ENCODE results near the gene KRTAP9-7. TPM values are rescaled to one million over a fixed set of nuclear protein-coding genes. Genes with fewer than 3 reads are reported as not detected.

Gene KRTAP9-7
- total RNA-seq, 2 experiments from 2014 or later, result not detected

- no peaks in the 10 kb centered on the region for H3K36me3 Mint-ChIP-seq (ENCODE audit: low read depth)
- no peak overlapping the region for H3K4me3 ChIP-seq (ENCODE audit: low read length)
- peaks cover 14% of the 10 kb centered on the region for H3K4me1 Mint-ChIP-seq (ENCODE audit: low read depth)
- ChIA-PET CTCF (interaction anchor here (0.9 kb wide), 1 partner anchor 30 kb away, joined by 3 read pairs; no protein-coding TSS in a partner anchor), POLR2A (no interaction called here)
- H3K27me3 Mint-ChIP-seq, result peaks cover 24% of the 10 kb centered on the region
- H3K4me3 Mint-ChIP-seq, result no peak overlapping the region
- H3K4me1 ChIP-seq (ENCODE audit: insufficient read depth, low read length), result no peaks in the 10 kb centered on the region
- no peaks in the 10 kb centered on the region for H3K36me3 ChIP-seq (ENCODE audit: insufficient read depth, low read length)
- no peak for ATAC-seq (ENCODE audit: poor library complexity)
- no peaks in the 10 kb centered on the region for H3K27me3 ChIP-seq (ENCODE audit: control insufficient read depth in 1 of 2, insufficient read depth in 2 of 2, low read length in 2 of 2)
- H3K27ac Mint-ChIP-seq, result no peak overlapping the region
- no peak for TF ChIP-seq CTCF (IDR thresholded peaks at IDR 0.05)
- DNase-seq, result no peak
- H3K9me3 Mint-ChIP-seq, result no peaks in the 10 kb centered on the region
- intact Hi-C loops (cut with DNase I, micrococcal nuclease), result no loop called here
- no peaks in the 10 kb centered on the region for H3K9me3 ChIP-seq (ENCODE audit: control insufficient read depth in 1 of 2, insufficient read depth in 1 of 2, low read length in 2 of 2)
- no peak overlapping the region for H3K27ac ChIP-seq (ENCODE audit: low read depth in 1 of 2, low read length in 2 of 2)
Measured at GRCh38 chr17:41256291-41256685, 19.2 kb upstream of the KRTAP9-7 start.

- H3K4me3 ChIP-seq (ENCODE audit: low read length), result no peak overlapping the region
- no peaks in the 10 kb centered on the region for H3K27me3 ChIP-seq (ENCODE audit: control insufficient read depth in 1 of 2, insufficient read depth in 2 of 2, low read length in 2 of 2)
- no peaks in the 10 kb centered on the region for H3K4me1 ChIP-seq (ENCODE audit: insufficient read depth, low read length)
- no peaks in the 10 kb centered on the region for H3K36me3 ChIP-seq (ENCODE audit: insufficient read depth, low read length)
- H3K27me3 Mint-ChIP-seq, result peaks cover 15% of the 10 kb centered on the region
- H3K27ac Mint-ChIP-seq, result no peak overlapping the region
- POLR2A ChIA-PET, result no interaction called here
- DNase-seq, result no peak
- peaks cover 28% of the 10 kb centered on the region for H3K4me1 Mint-ChIP-seq (ENCODE audit: low read depth)
- CTCF ChIA-PET, result no interaction called here
- H3K9me3 ChIP-seq (ENCODE audit: control insufficient read depth in 1 of 2, insufficient read depth in 1 of 2, low read length in 2 of 2), result no peaks in the 10 kb centered on the region
- no peaks in the 10 kb centered on the region for H3K9me3 Mint-ChIP-seq
- ATAC-seq (ENCODE audit: poor library complexity), result no peak
- intact Hi-C loops (cut with DNase I, micrococcal nuclease), result no loop called here
- no peak overlapping the region for H3K4me3 Mint-ChIP-seq
- no peak overlapping the region for H3K27ac ChIP-seq (ENCODE audit: low read depth in 1 of 2, low read length in 2 of 2)
- no peak for TF ChIP-seq CTCF (IDR thresholded peaks at IDR 0.05)
- no peaks in the 10 kb centered on the region for H3K36me3 Mint-ChIP-seq (ENCODE audit: low read depth)
Measured at GRCh38 chr17:41258406-41258805, 17.1 kb upstream of the KRTAP9-7 start.

GRCh38 chr17:41263212-41263611 is 12.3 kb upstream of the KRTAP9-7 start:
- ATAC-seq (ENCODE audit: poor library complexity) (no peak), DNase-seq (no peak)
- intact Hi-C loops (cut with DNase I, micrococcal nuclease), result no loop called here
- H3K9me3 ChIP-seq (ENCODE audit: control insufficient read depth in 1 of 2, insufficient read depth in 1 of 2, low read length in 2 of 2), result no peaks in the 10 kb centered on the region
- no peaks in the 10 kb centered on the region for H3K36me3 Mint-ChIP-seq (ENCODE audit: low read depth)
- no peak overlapping the region for H3K4me3 ChIP-seq (ENCODE audit: low read length)
- no peaks in the 10 kb centered on the region for H3K36me3 ChIP-seq (ENCODE audit: insufficient read depth, low read length)
- peaks cover 14% of the 10 kb centered on the region for H3K27me3 Mint-ChIP-seq
- no peaks in the 10 kb centered on the region for H3K27me3 ChIP-seq (ENCODE audit: control insufficient read depth in 1 of 2, insufficient read depth in 2 of 2, low read length in 2 of 2)
- H3K4me1 Mint-ChIP-seq (ENCODE audit: low read depth), result peaks cover 31% of the 10 kb centered on the region
- no peak for TF ChIP-seq CTCF (IDR thresholded peaks at IDR 0.05)
- ChIA-PET POLR2A (interaction anchor here (1.0 kb wide), 1 partner anchor 45 kb away, joined by 4 read pairs; the partner anchor contains the start of gene KRTAP16-1), CTCF (no interaction called here)
- no peak overlapping the region for H3K4me3 Mint-ChIP-seq
- no peak overlapping the region for H3K27ac ChIP-seq (ENCODE audit: low read depth in 1 of 2, low read length in 2 of 2)
- H3K9me3 Mint-ChIP-seq, result no peaks in the 10 kb centered on the region
- H3K27ac Mint-ChIP-seq, result no peak overlapping the region
- H3K4me1 ChIP-seq (ENCODE audit: insufficient read depth, low read length), result no peaks in the 10 kb centered on the region
